H1 (cell line): ENCODE data around the gene MGMT. TPM values are rescaled to one million over a fixed set of nuclear protein-coding genes. Genes with fewer than 3 reads are reported as not detected.

Source experiments
- CTCF ChIA-PET: fragments of 300-600 bp; sonication (Branson Sonifier 250); formaldehyde crosslinking; loops from one replicate; lab custom pipeline; 2021; ENCODE audit not compliant: partially characterized antibody; lab: Charles Lee
- POLR2A ChIA-PET: fragments of 300-600 bp; sonication (Branson Sonifier 250); formaldehyde crosslinking; loops from one replicate; lab custom pipeline; 2021; ENCODE audit warnings: inconsistent platforms; ENCODE audit not compliant: partially characterized antibody; lab: Charles Lee
- DNase-seq, 2 experiments: peaks; one replicate each; pipeline versions ENCODE4 v3.0.0 to v3.0.0-alpha.2; 2010 to 2022; ENCODE audit warnings: low spot score in 2 of 2, low read depth in 1 of 2, mixed read lengths in 1 of 2
- FAIRE-seq: peaks from 2 replicates; lab custom pipeline; 2011; peaks lifted over from hg19 to GRCh38; lab: Jason Lieb, UNC
- H2AFZ ChIP-seq: 2 replicates; pipeline ENCODE4 v1.8.1; 2012; ENCODE audit warnings: low read length, inconsistent platforms
- H2AK5ac ChIP-seq: 2 replicates; pipeline ENCODE4 v1.6.1; 2013; ENCODE audit warnings: low read depth, low read length
- H2BK120ac ChIP-seq: replicated peaks from 2 replicates; pipeline ENCODE3; 2013; ENCODE audit warnings: low read depth, low read length, inconsistent platforms
- H2BK12ac ChIP-seq: 2 replicates; pipeline ENCODE4 v1.6.1; 2013; ENCODE audit warnings: low read depth, low read length
- H2BK15ac ChIP-seq: 2 replicates; pipeline ENCODE4 v1.6.1; 2013; ENCODE audit warnings: low read length
- H2BK20ac ChIP-seq: 2 replicates; pipeline ENCODE4 v1.6.1; 2013; ENCODE audit warnings: low read length
- H2BK5ac ChIP-seq: 2 replicates; pipeline ENCODE4 v1.6.1; 2013; ENCODE audit warnings: low read depth, low read length
- H3K14ac ChIP-seq: 2 replicates; pipeline ENCODE4 v1.6.1; 2013; ENCODE audit warnings: inconsistent platforms; ENCODE audit not compliant: insufficient read length
- H3K18ac ChIP-seq: 2 replicates; pipeline ENCODE4 v1.6.1; 2013; ENCODE audit warnings: low read length; ENCODE audit errors: extremely low read depth
- H3K23ac ChIP-seq: 2 replicates; pipeline ENCODE4 v1.6.1; 2013; ENCODE audit warnings: inconsistent platforms; ENCODE audit not compliant: insufficient read length
- H3K23me2 ChIP-seq: 2 replicates; pipeline ENCODE4 v1.6.1; 2013; ENCODE audit warnings: low read depth, low read length
- H3K27ac ChIP-seq: 2 replicates; pipeline ENCODE4 v1.6.1; 2011; ENCODE audit warnings: low read depth, low read length, inconsistent platforms
- H3K27me3 ChIP-seq, 4 experiments: replicated peaks in 1 of 4; 1 replicate in 1 of 4; 2 replicates in 3 of 4; pipeline versions ENCODE4 v1.6.1 to v1.8.1; 2011 to 2013; ENCODE audit warnings: low read length in 3 of 4, mild to moderate bottlenecking in 3 of 4, inconsistent platforms in 2 of 4, mixed read lengths in 2 of 4, moderate library complexity in 1 of 4; ENCODE audit not compliant: control insufficient read depth in 3 of 4, insufficient read depth in 3 of 4; ENCODE audit errors: extremely low read depth in 1 of 4
- H3K36me3 ChIP-seq, 4 experiments: 2 replicates each; pipeline versions ENCODE4 v1.6.1 to v1.8.1; 2011 to 2013; ENCODE audit warnings: mild to moderate bottlenecking in 4 of 4, low read length in 3 of 4, moderate library complexity in 2 of 4, control low read depth in 1 of 4, inconsistent platforms in 1 of 4; ENCODE audit not compliant: insufficient read depth in 4 of 4, control insufficient read depth in 2 of 4
- H3K4ac ChIP-seq: replicated peaks from 2 replicates; pipeline ENCODE3; 2013; ENCODE audit warnings: low read length, low read depth, mixed read lengths, inconsistent platforms; ENCODE audit not compliant: insufficient read length
- H3K4me1 ChIP-seq, 4 experiments: replicated peaks in 1 of 4; 1 replicate in 1 of 4; 2 replicates in 3 of 4; pipeline versions ENCODE4 v1.6.1 to v1.8.1; 2011 to 2013; ENCODE audit warnings: low read length in 3 of 4, inconsistent platforms in 2 of 4, mixed read lengths in 1 of 4; ENCODE audit not compliant: insufficient read depth in 4 of 4, control insufficient read depth in 3 of 4
- H3K4me2 ChIP-seq, 2 experiments: 2 replicates each; pipeline versions ENCODE4 v1.6.1 to v1.8.1; 2011 to 2013; ENCODE audit warnings: low read depth in 2 of 2, low read length in 2 of 2, control low read depth in 1 of 2, inconsistent platforms in 1 of 2, mild to moderate bottlenecking in 1 of 2; ENCODE audit not compliant: insufficient read depth in 1 of 2
- H3K4me3 ChIP-seq, 4 experiments: fragments of 200-600, 300-600 bp in 1 of 4; sonication (generic), shearing (Covaris generic), sonication (Bioruptor Twin) in 1 of 4; 2 replicates each; pipeline versions ENCODE4 v1.5.1 to v1.8.1; 2011 to 2016; ENCODE audit warnings: low read length in 4 of 4, low read depth in 3 of 4, control low read depth in 2 of 4, inconsistent platforms in 2 of 4, mild to moderate bottlenecking in 2 of 4, mixed read lengths in 1 of 4, moderate library complexity in 1 of 4; ENCODE audit not compliant: insufficient read depth in 2 of 4; ENCODE audit errors: extremely low read depth in 1 of 4
- H3K56ac ChIP-seq: replicated peaks from 2 replicates; pipeline ENCODE3; 2013; ENCODE audit warnings: low read depth, mild to moderate bottlenecking, mixed read lengths, low read length, inconsistent platforms; ENCODE audit not compliant: insufficient read length
- H3K79me1 ChIP-seq: 2 replicates; pipeline ENCODE4 v1.6.1; 2013; ENCODE audit warnings: low read depth, low read length, control low read depth
- H3K79me2 ChIP-seq, 2 experiments: 2 replicates each; pipeline versions ENCODE4 v1.6.1 to v1.8.1; 2012 to 2013; ENCODE audit warnings: low read length in 2 of 2, mild to moderate bottlenecking in 2 of 2, inconsistent platforms in 1 of 2; ENCODE audit not compliant: insufficient read depth in 2 of 2, control insufficient read depth in 1 of 2
- H3K9ac ChIP-seq, 4 experiments: replicated peaks in 1 of 4; 1 replicate in 1 of 4; 2 replicates in 3 of 4; pipeline versions ENCODE4 v1.6.1 to v1.8.1; 2011 to 2013; ENCODE audit warnings: low read depth in 3 of 4, low read length in 3 of 4, control low read depth in 2 of 4, mild to moderate bottlenecking in 2 of 4, moderate library complexity in 2 of 4, inconsistent platforms in 1 of 4; ENCODE audit errors: extremely low read depth in 1 of 4
- H3K9me3 ChIP-seq, 2 experiments: 2 replicates each; pipeline versions ENCODE4 v1.6.1 to v1.8.1; 2012 to 2013; ENCODE audit warnings: mild to moderate bottlenecking in 2 of 2, moderate library complexity in 2 of 2, control low read depth in 1 of 2, inconsistent platforms in 1 of 2, low read depth in 1 of 2, low read length in 1 of 2, mixed read lengths in 1 of 2; ENCODE audit not compliant: insufficient read depth in 2 of 2
- H4K20me1 ChIP-seq, 2 experiments: replicated peaks in 1 of 2; 2 replicates each; pipeline versions ENCODE3 to v1.8.1; 2011 to 2013; ENCODE audit warnings: inconsistent platforms in 2 of 2, low read length in 2 of 2, mild to moderate bottlenecking in 1 of 2; ENCODE audit not compliant: insufficient read depth in 2 of 2, control insufficient read depth in 1 of 2
- H4K5ac ChIP-seq: 2 replicates; pipeline ENCODE4 v1.6.1; 2013; ENCODE audit warnings: low read length, low read depth, mixed read lengths, inconsistent platforms; ENCODE audit not compliant: insufficient read length
- H4K8ac ChIP-seq: 2 replicates; pipeline ENCODE4 v1.8.0; 2013; ENCODE audit warnings: mild to moderate bottlenecking, moderate library complexity, low read length, inconsistent platforms; ENCODE audit not compliant: insufficient read depth; ENCODE audit errors: extremely low read depth
- H4K91ac ChIP-seq: replicated peaks from 2 replicates; pipeline ENCODE3; 2013; ENCODE audit warnings: low read length, mixed read lengths, inconsistent platforms; ENCODE audit not compliant: insufficient read length
- MAFK ChIP-seq: IDR thresholded peaks from 2 replicates; pipeline ENCODE4 v1.6.1; 2012; ENCODE audit warnings: low read depth, mild to moderate bottlenecking, improper control_type of control experiment, low read length
- NRF1 ChIP-seq: IDR thresholded peaks from 2 replicates; pipeline ENCODE4 v1.6.1; 2011; ENCODE audit warnings: mild to moderate bottlenecking, low read depth, low read length, improper control_type of control experiment
- POU5F1 ChIP-seq: IDR thresholded peaks from 2 replicates; pipeline ENCODE4 v1.6.1; 2011; ENCODE audit warnings: low read depth, mild to moderate bottlenecking, low read length, moderate library complexity
- WGBS, 2 experiments: shearing (Covaris generic) in 1 of 2; methylation state at CpG; one replicate each; pipeline versions ENCODE4 v1.1.6 to v1.1.7; 2013 to 2015; ENCODE audit warnings: low lambda C conversion rate in 2 of 2, mixed read lengths in 2 of 2, inconsistent platforms in 1 of 2, low coverage in 1 of 2, missing lambda C conversion rate in 1 of 2; ENCODE audit not compliant: insufficient replicate concordance in 2 of 2, insufficient coverage in 1 of 2, insufficient read length in 1 of 2; ENCODE audit errors: extremely low coverage in 1 of 2, missing lambda C conversion rate in 1 of 2; 5-methylcytosine and 5-hydroxymethylcytosine counted together
- polyA plus RNA-seq, 7 experiments: library from polyadenylated mRNA; depleted of rRNA in 3 of 7; stranded (reverse) in 5 of 7; unstranded in 2 of 7; fragments of >200 nt in 5 of 7; fragments of 200-250 nt in 2 of 7; gene quantifications; 1 replicate in 5 of 7; 2 replicates in 1 of 7; 4 replicates in 1 of 7; pipeline versions ENCODE4 v1.2.1 to v1.2.3, GENCODE V29; 2011 to 2013; ENCODE audit warnings: missing spikeins in 2 of 7, mixed read lengths in 2 of 7
- total RNA-seq: library from RNA; stranded (reverse); fragmentation: NEBNext Ultra II Directional; extraction: Animal tissue kit (Norgen Biotek cat#: 25700); gene quantifications from 2 replicates; pipeline ENCODE4 v1.2.1, GENCODE V29; 2021

MGMT gene
- total and polyA plus RNA-seq, 2 of the 8 experiments (the other 6 are each of a cell fraction or from before 2014, with no cell fraction given), result 9.9 to 10.7 TPM

- H3K27me3 ChIP-seq, result no peaks in the 10 kb centered on the region; a peak in 1 of 7 replicates
- CTCF ChIA-PET, result interaction anchor here (1.3 kb wide), 1 partner anchor 8 kb away, joined by 3 read pairs; no protein-coding TSS in a partner anchor
- FAIRE-seq, result no peak
- no peak overlapping the region for H3K27ac ChIP-seq
- no peak overlapping the region for H2AFZ ChIP-seq
- H3K18ac ChIP-seq, result no peak overlapping the region
- H2BK15ac ChIP-seq, result no peak overlapping the region
- H3K79me1 ChIP-seq, result no peaks in the 10 kb centered on the region
- H3K4me1 ChIP-seq, result peaks cover 0 to 2% (median 0%) of the 10 kb centered on the region in 4 experiments; a peak in 2 of 7 replicates
- no peak for DNase-seq
- H2BK20ac ChIP-seq, result no peak overlapping the region
- no peak overlapping the region for H2BK5ac ChIP-seq
- no peak overlapping the region for H4K91ac ChIP-seq
- 91% methylated on average over 15 of the region's 15 CpGs; no CpG with 5 or more reads in 1 of the 2 experiments for WGBS, 2 experiments
- H3K36me3 ChIP-seq, result no peaks in the 10 kb centered on the region
- POLR2A ChIA-PET, result no interaction called here
- TF ChIP-seq NRF1, result no peak
- TF ChIP-seq POU5F1, result no peak
- TF ChIP-seq MAFK, result no peak
- TF ChIP-seq, all 59 proteins: peak for 0
- Histone ChIP-seq H3K79me2 (no peaks in the 10 kb centered on the region), H4K8ac (no peak overlapping the region), H2BK120ac (no peak overlapping the region), H2AK5ac (no peak overlapping the region), H3K4ac (no peak overlapping the region), H3K9ac (no peak overlapping the region), H3K14ac (no peak overlapping the region), H3K23ac (no peak overlapping the region), H3K56ac (no peak overlapping the region), H3K4me3 (no peak overlapping the region), H3K23me2 (no peaks in the 10 kb centered on the region), H4K5ac (no peak overlapping the region), H4K20me1 (no peaks in the 10 kb centered on the region), H3K4me2 (no peak overlapping the region), H2BK12ac (no peak overlapping the region), H3K9me3 (no peaks in the 10 kb centered on the region)
Observed at GRCh38 chr10:129697463-129698247, 230.6 kb downstream of the MGMT start.
